GM18526 (cell line): ENCODE data around the gene TTN.

Experiments
- POLR2A ChIP-seq: IDR thresholded peaks from 3 replicates; pipeline ENCODE4 v1.6.1; 2011; ENCODE audit not compliant: insufficient read length; ENCODE audit errors: extremely low read depth

Gene TTN

GRCh38 chr2:178825183-178825582 is 18.0 kb upstream of the TTN start:
- TF ChIP-seq POLR2A = no peak

- TF ChIP-seq POLR2A = no peak
These were observed 17.0 kb upstream of the TTN start for GRCh38 chr2:178824181-178824580.

GRCh38 chr2:178819992-178820391 is 12.8 kb upstream of the TTN start:
- TF ChIP-seq POLR2A = no peak

GRCh38 chr2:178819147-178819875 is 12.1 kb upstream of the TTN start:
- no peak for TF ChIP-seq POLR2A

GRCh38 chr2:178811901-178812300 is 4.7 kb upstream of the TTN start:
- TF ChIP-seq POLR2A = no peak

- no peak for TF ChIP-seq POLR2A
These were observed 3.8 kb upstream of the TTN start for GRCh38 chr2:178811045-178811444.

- no peak for TF ChIP-seq POLR2A
These were observed 3.2 kb upstream of the TTN start for GRCh38 chr2:178810422-178810821.

- no peak for TF ChIP-seq POLR2A
These were observed 680 bp downstream of the TTN start for GRCh38 chr2:178806543-178806942.

- no peak for TF ChIP-seq POLR2A
These were observed 1.8 kb downstream of the TTN start for GRCh38 chr2:178805457-178805856.

- no peak for TF ChIP-seq POLR2A
These were observed 2.4 kb downstream of the TTN start for GRCh38 chr2:178804791-178805190.

- no peak for TF ChIP-seq POLR2A
These were observed 6.7 kb downstream of the TTN start for GRCh38 chr2:178800510-178800909.

GRCh38 chr2:178799305-178799704 is 7.9 kb downstream of the TTN start:
- no peak for TF ChIP-seq POLR2A

GRCh38 chr2:178796079-178796677 is 11.0 kb downstream of the TTN start:
- no peak for TF ChIP-seq POLR2A

GRCh38 chr2:178787934-178788333 is 19.3 kb downstream of the TTN start:
- TF ChIP-seq POLR2A = no peak

- no peak for TF ChIP-seq POLR2A
These were observed 20.1 kb downstream of the TTN start for GRCh38 chr2:178787155-178787554.

- TF ChIP-seq POLR2A = no peak
These were observed 23.3 kb downstream of the TTN start for GRCh38 chr2:178783889-178784288.

GRCh38 chr2:178782236-178782635 is 25.0 kb downstream of the TTN start:
- no peak for TF ChIP-seq POLR2A
